ENCODE measurements around the gene TSTD2. TPM values are rescaled to one million over a fixed set of nuclear protein-coding genes. Genes with fewer than 3 reads are reported as not detected.

The TSTD2 gene
- total RNA-seq, 1 experiment from 2014 or later, result 18.0 TPM

DNA sequence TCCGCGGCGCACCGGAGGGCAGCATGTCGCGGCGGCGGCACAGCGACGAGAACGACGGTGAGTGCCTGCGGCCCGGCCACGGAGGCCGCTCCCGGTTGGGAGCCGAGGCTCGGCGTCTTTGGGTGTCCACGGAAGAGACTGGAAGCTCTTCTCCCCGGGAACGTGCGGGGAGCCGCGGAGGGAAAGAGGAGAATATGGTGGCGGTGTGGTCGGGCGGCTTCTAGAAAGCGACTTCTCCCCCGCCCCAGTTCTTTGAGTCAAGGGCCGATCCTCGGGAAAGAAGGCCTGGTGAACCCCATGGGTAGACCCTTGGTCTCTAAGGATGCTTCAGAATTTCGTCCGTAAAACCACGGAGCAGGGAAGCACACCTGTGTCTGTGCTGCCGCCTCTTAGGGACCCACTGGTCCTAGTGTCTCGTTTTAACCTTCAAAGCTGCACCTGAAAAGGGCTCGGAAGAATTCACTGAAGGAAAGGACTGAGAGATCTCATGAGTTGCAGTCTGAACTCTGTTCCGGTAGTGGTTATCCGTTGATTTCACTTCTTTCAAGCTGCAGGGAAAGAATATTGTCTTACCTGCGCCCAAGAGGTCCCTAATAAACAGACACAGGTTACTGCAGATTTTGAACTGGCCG is 807 bp upstream of the TSTD2 start:
- TSS peak; percentile 49 for BruUV-seq (replicated peaks)
- H3K27ac Mint-ChIP-seq (ENCODE audit: low read depth, unreplicated experiment), result peak overlapping the region; percentile 99
- intact Hi-C loops (cut with micrococcal nuclease), result loop anchor here (5.0 kb wide), 1 partner anchor 268 kb away; no protein-coding TSS in a partner anchor
- TF ChIP-seq, protein P1, sequence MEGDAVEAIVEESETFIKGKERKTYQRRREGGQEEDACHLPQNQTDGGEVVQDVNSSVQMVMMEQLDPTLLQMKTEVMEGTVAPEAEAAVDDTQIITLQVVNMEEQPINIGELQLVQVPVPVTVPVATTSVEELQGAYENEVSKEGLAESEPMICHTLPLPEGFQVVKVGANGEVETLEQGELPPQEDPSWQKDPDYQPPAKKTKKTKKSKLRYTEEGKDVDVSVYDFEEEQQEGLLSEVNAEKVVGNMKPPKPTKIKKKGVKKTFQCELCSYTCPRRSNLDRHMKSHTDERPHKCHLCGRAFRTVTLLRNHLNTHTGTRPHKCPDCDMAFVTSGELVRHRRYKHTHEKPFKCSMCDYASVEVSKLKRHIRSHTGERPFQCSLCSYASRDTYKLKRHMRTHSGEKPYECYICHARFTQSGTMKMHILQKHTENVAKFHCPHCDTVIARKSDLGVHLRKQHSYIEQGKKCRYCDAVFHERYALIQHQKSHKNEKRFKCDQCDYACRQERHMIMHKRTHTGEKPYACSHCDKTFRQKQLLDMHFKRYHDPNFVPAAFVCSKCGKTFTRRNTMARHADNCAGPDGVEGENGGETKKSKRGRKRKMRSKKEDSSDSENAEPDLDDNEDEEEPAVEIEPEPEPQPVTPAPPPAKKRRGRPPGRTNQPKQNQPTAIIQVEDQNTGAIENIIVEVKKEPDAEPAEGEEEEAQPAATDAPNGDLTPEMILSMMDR (IDR thresholded peaks at IDR 0.05; ENCODE audit: unreplicated experiment), result no peak
- H3K36me3 Mint-ChIP-seq (ENCODE audit: insufficient read depth, unreplicated experiment), result peaks cover 4% of the 10 kb centered on the region
- H3K27me3 Mint-ChIP-seq (ENCODE audit: insufficient read depth, unreplicated experiment), result no peaks in the 10 kb centered on the region
- H3K9me3 Mint-ChIP-seq (ENCODE audit: unreplicated experiment), result no peaks in the 10 kb centered on the region
- peak overlapping the region; percentile 83 for H3K4me3 Mint-ChIP-seq (ENCODE audit: unreplicated experiment)
- POLR2A ChIA-PET, result interaction anchor here (0.6 to 3.9 kb wide), 31 partner anchors 8 to 1725 kb away, joined by 3 to 47 read pairs (median 4); partner anchors contain the start of genes ANP32B, NANS, TBC1D2 and TMOD1
- H3K4me1 Mint-ChIP-seq (ENCODE audit: insufficient read depth, unreplicated experiment), result peaks cover 38% of the 10 kb centered on the region
- peak; percentile 6 for DNase-seq (ENCODE audit: unreplicated experiment)
- CTCF ChIA-PET, result no interaction called here

DNA sequence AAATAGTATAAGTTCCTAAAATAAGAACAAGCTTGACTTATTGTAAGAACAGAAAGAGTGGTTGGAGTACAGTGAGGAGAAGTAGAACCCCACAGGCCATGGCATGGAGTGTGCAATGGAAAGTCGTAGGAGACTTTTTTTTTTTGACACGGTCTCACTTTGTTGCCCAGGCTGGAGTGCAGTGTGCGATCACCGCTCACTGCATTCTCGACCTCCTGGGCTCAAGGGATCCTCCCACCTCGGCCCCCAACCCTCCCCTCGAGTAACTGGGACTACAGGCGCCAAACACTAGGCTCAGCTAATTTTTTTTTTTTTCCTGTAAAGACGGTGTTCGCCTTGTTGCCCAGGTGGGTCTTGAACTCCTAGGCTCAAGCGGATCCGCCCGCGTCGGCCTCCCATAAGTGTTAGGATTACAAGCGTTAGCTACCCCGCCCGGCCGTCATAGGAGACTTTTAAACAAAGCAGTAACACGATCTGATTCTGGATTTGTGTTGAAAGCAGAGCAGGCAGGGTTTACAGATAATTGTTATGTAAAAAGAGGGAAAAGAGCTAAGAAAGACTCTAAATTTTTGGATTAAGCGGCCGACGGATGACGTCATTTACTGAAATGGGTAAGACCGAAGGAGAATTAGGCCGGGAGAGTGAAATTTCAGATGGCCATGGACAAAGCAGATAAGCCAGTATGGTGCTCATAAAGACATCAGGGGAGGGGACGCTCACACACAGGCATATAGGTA is 752 bp downstream of the TSTD2 start:
- Mint-ChIP-seq H3K36me3 (ENCODE audit: insufficient read depth, unreplicated experiment) (peaks cover 4% of the 10 kb centered on the region), H3K4me3 (ENCODE audit: unreplicated experiment) (peak overlapping the region; percentile 83), H3K9me3 (ENCODE audit: unreplicated experiment) (no peaks in the 10 kb centered on the region), H3K27me3 (ENCODE audit: insufficient read depth, unreplicated experiment) (no peaks in the 10 kb centered on the region), H3K4me1 (ENCODE audit: insufficient read depth, unreplicated experiment) (peaks cover 29% of the 10 kb centered on the region), H3K27ac (ENCODE audit: low read depth, unreplicated experiment) (peak overlapping the region; percentile 99)
- TF ChIP-seq, protein P1 (IDR thresholded peaks at IDR 0.05; ENCODE audit: unreplicated experiment), result no peak
- intact Hi-C loops (cut with micrococcal nuclease), result loop anchor here (5.0 kb wide), 1 partner anchor 270 kb away; no protein-coding TSS in a partner anchor
- ChIA-PET POLR2A (interaction anchor here (0.6 to 3.9 kb wide), 33 partner anchors 10 to 1484 kb away, joined by 3 to 47 read pairs (median 4); partner anchors contain the start of genes ANP32B, NANS, TDRD7 and TMOD1), CTCF (interaction anchor here (0.7 to 3.4 kb wide), 8 partner anchors 8 to 221 kb away, joined by 3 to 27 read pairs (median 4); no protein-coding TSS in a partner anchor)
- DNase-seq (ENCODE audit: unreplicated experiment), result no peak
- BruUV-seq (replicated peaks), result TSS peak; percentile 89

DNA sequence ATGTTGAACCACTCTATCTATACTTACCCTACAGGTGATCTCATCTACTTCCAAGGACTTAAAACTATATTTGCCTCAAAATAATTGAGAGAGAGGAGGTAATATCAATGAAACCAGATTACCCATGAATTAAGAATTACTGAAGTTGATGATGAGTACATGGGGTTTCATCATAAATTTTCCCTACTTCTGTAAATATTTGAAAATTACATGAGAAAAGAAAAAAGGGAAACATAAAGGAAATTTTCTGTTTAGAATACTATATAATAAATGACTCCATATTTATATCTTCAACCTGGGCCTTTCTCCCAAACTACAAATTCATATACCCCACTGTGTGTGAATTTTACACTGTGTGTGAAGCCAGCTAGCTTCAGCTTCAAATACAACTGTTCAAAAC is 2.6 kb downstream of the TSTD2 start:
- no TSS peak for BruUV-seq (replicated peaks)
- no peak overlapping the region for H3K4me3 Mint-ChIP-seq (ENCODE audit: unreplicated experiment)
- DNase-seq (ENCODE audit: unreplicated experiment), result no peak
- CTCF ChIA-PET, result interaction anchor here (0.7 to 3.4 kb wide), 3 partner anchors 15 to 163 kb away, joined by 3 to 27 read pairs (median 13); no protein-coding TSS in a partner anchor
- H3K36me3 Mint-ChIP-seq (ENCODE audit: insufficient read depth, unreplicated experiment), result peaks cover 5% of the 10 kb centered on the region
- TF ChIP-seq, protein P1 (IDR thresholded peaks at IDR 0.05; ENCODE audit: unreplicated experiment), result no peak
- H3K27me3 Mint-ChIP-seq (ENCODE audit: insufficient read depth, unreplicated experiment), result no peaks in the 10 kb centered on the region
- POLR2A ChIA-PET, result interaction anchor here (0.5 to 1.1 kb wide), 3 partner anchors 9 to 1123 kb away, joined by 3 to 5 read pairs (median 3); no protein-coding TSS in a partner anchor
- intact Hi-C loops (cut with micrococcal nuclease), result loop anchor here (5.0 kb wide), 1 partner anchor 272 kb away; no protein-coding TSS in a partner anchor
- peaks cover 20% of the 10 kb centered on the region for H3K4me1 Mint-ChIP-seq (ENCODE audit: insufficient read depth, unreplicated experiment)
- no peak overlapping the region for H3K27ac Mint-ChIP-seq (ENCODE audit: low read depth, unreplicated experiment)
- H3K9me3 Mint-ChIP-seq (ENCODE audit: unreplicated experiment), result no peaks in the 10 kb centered on the region

DNA sequence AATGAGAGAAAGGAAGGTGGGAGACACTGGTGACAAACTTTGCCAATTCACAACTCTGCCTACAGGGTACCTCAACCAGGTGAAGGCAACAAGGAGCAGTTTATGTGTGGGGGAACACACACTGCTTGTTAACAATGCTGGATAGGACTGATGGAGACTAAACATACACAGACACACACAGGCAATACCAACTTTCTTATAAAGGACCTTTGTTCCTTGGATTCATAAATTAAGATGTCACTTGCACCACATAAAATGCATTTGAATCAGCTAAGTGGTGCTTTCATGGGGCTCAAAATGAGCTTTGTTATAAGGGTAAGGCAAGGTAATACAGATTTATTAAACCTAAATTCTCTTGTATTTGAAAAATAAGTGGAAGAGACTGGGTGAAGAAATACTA is 4.0 kb downstream of the TSTD2 start:
- peaks cover 5% of the 10 kb centered on the region for H3K36me3 Mint-ChIP-seq (ENCODE audit: insufficient read depth, unreplicated experiment)
- no peak overlapping the region for H3K4me3 Mint-ChIP-seq (ENCODE audit: unreplicated experiment)
- no peaks in the 10 kb centered on the region for H3K27me3 Mint-ChIP-seq (ENCODE audit: insufficient read depth, unreplicated experiment)
- no TSS peak for BruUV-seq (replicated peaks)
- no peak overlapping the region for H3K27ac Mint-ChIP-seq (ENCODE audit: low read depth, unreplicated experiment)
- H3K4me1 Mint-ChIP-seq (ENCODE audit: insufficient read depth, unreplicated experiment), result peaks cover 15% of the 10 kb centered on the region
- H3K9me3 Mint-ChIP-seq (ENCODE audit: unreplicated experiment), result no peaks in the 10 kb centered on the region
- no peak for DNase-seq (ENCODE audit: unreplicated experiment)
- ChIA-PET POLR2A (interaction anchor here (0.6 to 0.9 kb wide), 3 partner anchors 11 to 628 kb away, joined by 3 to 4 read pairs (median 4); no protein-coding TSS in a partner anchor), CTCF (interaction anchor here (0.6 to 1.4 kb wide), 3 partner anchors 13 to 175 kb away, joined by 3 to 5 read pairs (median 3); no protein-coding TSS in a partner anchor)
- TF ChIP-seq, protein P1 (IDR thresholded peaks at IDR 0.05; ENCODE audit: unreplicated experiment), result no peak
- intact Hi-C loops (cut with micrococcal nuclease), result no loop called here

Measured in MCF 10A (cell line).